ELF-1 (cell line): ENCODE results near the gene TCF7L1.
A peak's percentile ranks its signal among the peaks of the same experiment; 100 is the strongest.

Experiments used
- DNase-seq: peaks from one replicate; pipeline ENCODE4 v3.0.0-alpha.2; 2016; ENCODE audit warnings: low read depth, low spot score

The TCF7L1 gene

GRCh38 chr2:85347599-85347998 lies 214.4 kb downstream of the TCF7L1 start:
- no peak for DNase-seq

DNA sequence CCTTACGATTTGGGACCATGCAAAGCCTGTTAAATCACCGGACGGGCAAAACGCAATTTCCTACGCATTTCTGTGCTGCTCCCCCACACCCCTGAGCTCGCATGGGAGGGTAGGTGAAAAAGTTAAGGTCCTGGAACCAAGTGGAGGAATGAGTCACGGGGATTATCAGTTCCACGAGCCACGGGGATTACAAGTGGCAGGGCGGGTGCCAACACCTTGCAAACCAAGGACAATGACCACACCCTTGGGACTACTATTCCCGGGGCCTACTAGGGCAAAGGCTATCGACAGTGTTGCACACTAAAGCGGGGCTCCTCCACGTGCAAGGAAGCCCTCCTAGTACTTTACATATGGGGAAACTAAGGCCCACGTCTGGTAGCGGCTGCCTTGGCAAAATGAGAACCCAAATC lies 220.7 kb downstream of the TCF7L1 start:
- DNase-seq: no peak

DNA sequence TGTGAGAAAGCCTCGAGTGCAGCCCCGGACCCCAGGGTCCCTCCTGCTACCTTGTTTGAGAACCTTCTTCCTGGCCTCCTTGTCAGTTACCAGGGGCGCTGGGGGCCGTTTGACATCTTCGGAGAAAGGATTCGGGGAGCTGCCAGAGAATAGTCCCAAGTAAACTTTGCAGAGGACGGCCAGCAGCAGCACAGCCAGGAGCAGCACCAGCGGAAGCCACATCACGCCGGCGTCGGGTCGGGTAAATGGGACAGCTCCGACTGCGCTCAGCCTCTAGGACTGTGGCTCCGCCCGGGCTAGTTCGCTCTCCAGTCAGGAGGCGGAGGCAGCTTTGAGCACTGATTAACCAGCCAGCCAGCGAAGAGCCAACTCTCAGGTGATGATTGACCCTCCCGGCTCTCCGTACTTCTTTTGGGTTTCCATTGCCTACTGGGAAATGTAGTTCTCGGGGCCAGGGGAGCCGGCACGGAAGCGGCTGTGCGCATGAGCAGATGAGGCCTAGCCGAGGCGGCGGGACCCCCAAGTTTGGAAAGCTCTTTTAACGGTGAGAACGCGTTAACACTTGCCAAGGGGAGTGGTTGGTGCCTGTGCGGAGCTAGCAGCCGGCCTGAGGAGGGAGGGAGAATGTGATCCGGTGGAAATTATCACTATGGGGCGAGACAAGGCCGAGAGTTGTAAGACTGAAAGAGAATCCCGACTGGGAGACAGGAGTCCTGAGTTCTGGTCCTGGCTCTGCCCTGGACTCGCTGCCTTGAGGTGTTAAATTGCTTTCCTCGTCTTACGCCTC lies 221.3 kb downstream of the TCF7L1 start, which contains the start of the genes ELMOD3 and RETSAT:
Gene ELMOD3, plus strand, starts transcription at position 484 of the 787 bp plus-strand sequence. CDS start 2,430 bp downstream, outside the sequence.
Gene RETSAT, minus strand, starts transcription at position 243 of the 787 bp plus-strand sequence. Its CDS starts 21 bp downstream, at position 222.
- peak; percentile 99 for DNase-seq

GRCh38 chr2:85355073-85355410 lies 221.8 kb downstream of the TCF7L1 start:
- DNase-seq: no peak

GRCh38 chr2:85355521-85355920 lies 222.3 kb downstream of the TCF7L1 start:
- no peak for DNase-seq

DNA sequence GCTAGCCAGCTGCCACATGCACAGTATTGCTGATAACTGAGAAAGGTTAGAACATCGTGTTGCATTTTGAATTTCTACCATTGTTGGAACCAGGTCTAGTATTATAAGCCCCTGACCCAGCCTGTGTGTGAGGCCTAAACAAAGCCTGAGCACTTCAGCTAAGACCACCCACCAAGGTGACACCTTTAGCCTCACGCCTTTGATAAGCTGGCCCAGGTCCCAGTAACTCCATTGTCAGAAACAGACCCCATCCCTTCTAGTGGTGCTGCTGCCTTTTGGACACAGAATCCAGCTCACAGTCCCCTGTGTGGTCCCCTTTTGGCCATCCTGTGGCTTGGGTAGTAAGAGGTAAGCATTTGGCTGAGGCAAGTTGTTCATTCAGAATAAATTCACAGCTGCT lies 223.0 kb downstream of the TCF7L1 start:
- DNase-seq: no peak

- no peak for DNase-seq
Measured at GRCh38 chr2:85357736-85358135, 224.5 kb downstream of the TCF7L1 start.
